ENCODE measurements around the gene ACOT8. TPM values are rescaled to one million over a fixed set of nuclear protein-coding genes. Genes with fewer than 3 reads are reported as not detected.

The ACOT8 gene
- total RNA-seq, 1 experiment from 2014 or later: 38.1 TPM

- TF ChIP-seq GTF2I (CRISPR knock-in tag; conservative IDR thresholded peaks at IDR 0.05): no peak
- no peak for TF ChIP-seq SOX15 (CRISPR knock-in tag; IDR thresholded peaks at IDR 0.05)
- no peak for TF ChIP-seq GABPB1 (CRISPR knock-in tag; IDR thresholded peaks at IDR 0.05)
- TF ChIP-seq TEAD4 (CRISPR knock-in tag; IDR thresholded peaks at IDR 0.05): no peak
- no peak for TF ChIP-seq KAT7 (CRISPR knock-in tag; IDR thresholded peaks at IDR 0.05; ENCODE audit: borderline replicate concordance)
- no peak for TF ChIP-seq NR2C2 (CRISPR knock-in tag; IDR thresholded peaks at IDR 0.05)
- TF ChIP-seq ELF4 (CRISPR knock-in tag; IDR thresholded peaks at IDR 0.05; ENCODE audit: low read depth): no peak
- no peak for TF ChIP-seq TCF7 (CRISPR knock-in tag; IDR thresholded peaks at IDR 0.05; ENCODE audit: low read depth)
- TF ChIP-seq ZBTB21 (CRISPR knock-in tag; IDR thresholded peaks at IDR 0.05; ENCODE audit: borderline replicate concordance): no peak
Measured at GRCh38 chr20:45894797-45895196, 37.6 kb upstream of the ACOT8 start (continued).

- H3K36me3 Mint-ChIP-seq: peaks cover 17% of the 10 kb centered on the region
- H3K27ac Mint-ChIP-seq: no peak overlapping the region
- ChIA-PET POLR2A (no interaction called here), CTCF (no interaction called here)
- H3K9me3 Mint-ChIP-seq: no peaks in the 10 kb centered on the region
- H3K4me3 Mint-ChIP-seq: no peak overlapping the region
- peaks cover 12% of the 10 kb centered on the region for H3K4me1 Mint-ChIP-seq
- no peaks in the 10 kb centered on the region; the same call in 1 of the 2 replicates for H3K27me3 Mint-ChIP-seq (ENCODE audit: low read depth)
- no peak for ATAC-seq
- no peak for DNase-seq (ENCODE audit: low spot score)
- TF ChIP-seq NFATC4 (CRISPR knock-in tag; IDR thresholded peaks at IDR 0.05): no peak
- TF ChIP-seq ZNF423 (CRISPR knock-in tag; IDR thresholded peaks at IDR 0.05): no peak
- TF ChIP-seq USF1 (CRISPR knock-in tag; IDR thresholded peaks at IDR 0.05): no peak
- TF ChIP-seq ZNF138 (CRISPR knock-in tag; conservative IDR thresholded peaks at IDR 0.05): no peak
- no peak for TF ChIP-seq USF2 (CRISPR knock-in tag; IDR thresholded peaks at IDR 0.05)
- TF ChIP-seq KAT7 (CRISPR knock-in tag; IDR thresholded peaks at IDR 0.05; ENCODE audit: borderline replicate concordance): no peak
- no peak for TF ChIP-seq ZNF281 (CRISPR knock-in tag; IDR thresholded peaks at IDR 0.05)
- TF ChIP-seq ZNF232 (CRISPR knock-in tag; IDR thresholded peaks at IDR 0.05): no peak
- no peak for TF ChIP-seq GTF2I (CRISPR knock-in tag; conservative IDR thresholded peaks at IDR 0.05)
- no peak for TF ChIP-seq GABPB1 (CRISPR knock-in tag; IDR thresholded peaks at IDR 0.05)
- TF ChIP-seq MXD4 (CRISPR knock-in tag; IDR thresholded peaks at IDR 0.05; ENCODE audit: borderline replicate concordance): no peak
- TF ChIP-seq FOXP4 (CRISPR knock-in tag; IDR thresholded peaks at IDR 0.05): no peak
- no peak for TF ChIP-seq E2F5 (CRISPR knock-in tag; IDR thresholded peaks at IDR 0.05)
- TF ChIP-seq ZMAT4 (CRISPR knock-in tag; IDR thresholded peaks at IDR 0.05): no peak
- no peak for TF ChIP-seq PREB (CRISPR knock-in tag; IDR thresholded peaks at IDR 0.05; ENCODE audit: borderline replicate concordance)
- TF ChIP-seq ZNF425 (CRISPR knock-in tag; conservative IDR thresholded peaks at IDR 0.05): no peak
- TF ChIP-seq ATF2 (CRISPR knock-in tag; IDR thresholded peaks at IDR 0.05; ENCODE audit: borderline replicate concordance, low read depth): no peak
Measured at GRCh38 chr20:45893831-45894230, 36.6 kb upstream of the ACOT8 start.
